H9 (cell line): ENCODE measurements around the gene KDM5B. TPM values are rescaled to one million over a fixed set of nuclear protein-coding genes. Genes with fewer than 3 reads are reported as not detected.

Source experiments
- DNase-seq: peaks from one replicate; pipeline ENCODE4 v3.0.0-alpha.2; 2017
- H2AFZ ChIP-seq: one replicate; pipeline ENCODE4 v1.6.1; 2013; ENCODE audit warnings: mild to moderate bottlenecking, low read length, control low read depth, moderate library complexity
- H2AK5ac ChIP-seq: 2 replicates; pipeline ENCODE4 v1.6.1; 2013; ENCODE audit warnings: low read length, control low read depth, mixed read lengths; ENCODE audit not compliant: insufficient read length
- H2BK120ac ChIP-seq: one replicate; pipeline ENCODE4 v1.6.1; 2013; ENCODE audit warnings: low read depth, mild to moderate bottlenecking, low read length, control low read depth, inconsistent platforms; ENCODE audit not compliant: poor library complexity, severe bottlenecking
- H2BK12ac ChIP-seq: 2 replicates; pipeline ENCODE4 v1.6.1; 2013; ENCODE audit warnings: low read length, control low read depth, mixed read lengths, low read depth; ENCODE audit not compliant: insufficient read length
- H2BK15ac ChIP-seq: 2 replicates; pipeline ENCODE4 v1.6.1; 2013; ENCODE audit warnings: low read depth, low read length, control low read depth
- H2BK20ac ChIP-seq: one replicate; pipeline ENCODE4 v1.6.1; 2013; ENCODE audit warnings: low read depth, mild to moderate bottlenecking, low read length, control low read depth, inconsistent platforms; ENCODE audit not compliant: poor library complexity, severe bottlenecking
- H2BK5ac ChIP-seq: 2 replicates; pipeline ENCODE4 v1.6.1; 2013; ENCODE audit warnings: low read length, control low read depth, mixed read lengths; ENCODE audit not compliant: insufficient read length
- H3K14ac ChIP-seq: 2 replicates; pipeline ENCODE4 v1.6.1; 2013; ENCODE audit warnings: low read length, control low read depth; ENCODE audit not compliant: insufficient read depth
- H3K18ac ChIP-seq: 2 replicates; pipeline ENCODE4 v1.6.1; 2013; ENCODE audit warnings: low read depth, mild to moderate bottlenecking, mixed read lengths, low read length, control low read depth; ENCODE audit not compliant: insufficient read length
- H3K23ac ChIP-seq: 2 replicates; pipeline ENCODE4 v1.6.1; 2013; ENCODE audit warnings: low read length, control low read depth, mixed read lengths, low read depth; ENCODE audit not compliant: insufficient read length
- H3K23me2 ChIP-seq: 2 replicates; pipeline ENCODE4 v1.6.1; 2013; ENCODE audit warnings: low read depth, mild to moderate bottlenecking, mixed read lengths, low read length, control low read depth; ENCODE audit not compliant: insufficient read length, poor library complexity, severe bottlenecking
- H3K27ac ChIP-seq: 2 replicates; pipeline ENCODE4 v1.5.1; 2013; ENCODE audit warnings: low read length, control low read depth, mixed read lengths, low read depth; ENCODE audit not compliant: insufficient read length
- H3K27me3 ChIP-seq: 2 replicates; pipeline ENCODE4 v1.6.1; 2013; ENCODE audit warnings: low read length, control low read depth, inconsistent platforms; ENCODE audit not compliant: insufficient read depth
- H3K4ac ChIP-seq: 2 replicates; pipeline ENCODE4 v1.6.1; 2013; ENCODE audit warnings: low read depth, mild to moderate bottlenecking, control low read depth, inconsistent platforms, low read length, moderate library complexity
- H3K4me1 ChIP-seq: 2 replicates; pipeline ENCODE4 v1.6.1; 2013; ENCODE audit warnings: low read length, control low read depth, inconsistent platforms; ENCODE audit not compliant: insufficient read depth
- H3K4me2 ChIP-seq: 2 replicates; pipeline ENCODE4 v1.6.1; 2013; ENCODE audit warnings: low read length, control low read depth, mixed read lengths; ENCODE audit not compliant: insufficient read length, insufficient read depth
- H3K56ac ChIP-seq: 2 replicates; pipeline ENCODE4 v1.6.1; 2013; ENCODE audit warnings: low read depth, mild to moderate bottlenecking, mixed read lengths, low read length, control low read depth; ENCODE audit not compliant: insufficient read length
- H3K79me1 ChIP-seq: 2 replicates; pipeline ENCODE4 v1.6.1; 2013; ENCODE audit warnings: low read depth, mild to moderate bottlenecking, moderate library complexity, low read length, control low read depth, inconsistent platforms; ENCODE audit not compliant: insufficient read depth, poor library complexity, severe bottlenecking
- H3K79me2 ChIP-seq: 2 replicates; pipeline ENCODE4 v1.6.1; 2013; ENCODE audit warnings: low read length, control low read depth, inconsistent platforms; ENCODE audit not compliant: insufficient read depth
- H3K9ac ChIP-seq: 2 replicates; pipeline ENCODE4 v1.6.1; 2013; ENCODE audit warnings: low read length, control low read depth, mixed read lengths; ENCODE audit not compliant: insufficient read length; ENCODE audit errors: extremely low read depth
- H3K9me3 ChIP-seq: one replicate; pipeline ENCODE4 v1.6.1; 2013; ENCODE audit warnings: low read depth, low read length, inconsistent platforms; ENCODE audit not compliant: control insufficient read depth
- H3T11ph ChIP-seq: one replicate; pipeline ENCODE4 v1.6.1; 2013; ENCODE audit warnings: mild to moderate bottlenecking, low read length, control low read depth, inconsistent platforms
- H4K20me1 ChIP-seq: one replicate; pipeline ENCODE4 v1.6.1; 2013; ENCODE audit not compliant: control insufficient read depth, insufficient read length, insufficient read depth
- H4K5ac ChIP-seq: 2 replicates; pipeline ENCODE4 v1.6.1; 2013; ENCODE audit warnings: low read depth, mild to moderate bottlenecking, mixed read lengths, low read length, control low read depth; ENCODE audit not compliant: insufficient read length
- H4K8ac ChIP-seq: replicated peaks from 2 replicates; pipeline ENCODE4 v1.6.1; 2013; ENCODE audit warnings: low read length, control low read depth, mixed read lengths, low read depth; ENCODE audit not compliant: insufficient read length
- H4K91ac ChIP-seq: 2 replicates; pipeline ENCODE4 v1.6.1; 2013; ENCODE audit warnings: low read depth, mild to moderate bottlenecking, moderate library complexity, mixed read lengths, low read length, control low read depth; ENCODE audit not compliant: insufficient read length
- H3K27ac Mint-ChIP-seq, 3 experiments: 2 replicates in 2 of 3; 3 replicates in 1 of 3; pipeline ENCODE4 v1.8.0; 2020 to 2021; ENCODE audit warnings: mixed read lengths in 3 of 3, mild to moderate bottlenecking in 1 of 3, moderate library complexity in 1 of 3
- H3K27me3 Mint-ChIP-seq: 2 replicates; pipeline ENCODE4 v1.8.0; 2021; ENCODE audit warnings: low read depth, mild to moderate bottlenecking, moderate library complexity, mixed read lengths
- H3K36me3 Mint-ChIP-seq, 3 experiments: 2 replicates in 2 of 3; 3 replicates in 1 of 3; pipeline ENCODE4 v1.8.0; 2020 to 2021; ENCODE audit warnings: low read depth in 3 of 3, mixed read lengths in 3 of 3; ENCODE audit not compliant: insufficient read depth in 1 of 3
- H3K4me1 Mint-ChIP-seq, 2 experiments: 2 replicates each; pipeline ENCODE4 v1.8.0; 2020; ENCODE audit warnings: mixed read lengths in 2 of 2
- H3K4me3 Mint-ChIP-seq, 2 experiments: 2 replicates in 1 of 2; 3 replicates in 1 of 2; pipeline ENCODE4 v1.8.0; 2020 to 2021; ENCODE audit warnings: mild to moderate bottlenecking in 2 of 2, mixed read lengths in 2 of 2, moderate library complexity in 1 of 2
- H3K9me3 Mint-ChIP-seq, 2 experiments: 2 replicates in 1 of 2; 3 replicates in 1 of 2; pipeline ENCODE4 v1.8.0; 2020; ENCODE audit warnings: mild to moderate bottlenecking in 2 of 2, mixed read lengths in 2 of 2, moderate library complexity in 1 of 2
- CTCF ChIP-seq: fragments of 200-600 bp; sonication (generic); conservative IDR thresholded peaks from 3 replicates; pipeline ENCODE4 v1.8.0; 2021; ENCODE audit warnings: antibody characterized with exemption, mild to moderate bottlenecking
- WGBS: extraction: QIAGEN DNeasy Blood & Tissue Kit; methylation state at CpG from one replicate; pipeline ENCODE4 v1.1.7; 2013; ENCODE audit warnings: missing lambda C conversion rate, low lambda C conversion rate, mixed read lengths; ENCODE audit not compliant: insufficient read length; ENCODE audit errors: extremely low coverage; 5-methylcytosine and 5-hydroxymethylcytosine counted together
- total RNA-seq: library from RNA; stranded (reverse); gene quantifications from 2 replicates; pipeline ENCODE4 v1.2.1, GENCODE V29; 2021

KDM5B gene
- total RNA-seq, 1 experiment from 2014 or later, result 210 TPM

- H3K9ac ChIP-seq, result no peak overlapping the region
- no peaks in the 10 kb centered on the region for H3K27me3 ChIP-seq
- no peaks in the 10 kb centered on the region for H3K79me2 ChIP-seq
- H3K56ac ChIP-seq, result no peak overlapping the region
- H3K9me3 ChIP-seq, result no peaks in the 10 kb centered on the region
- WGBS, result no CpG with 5 or more reads among the region's 5 CpGs
- no peaks in the 10 kb centered on the region for H3K9me3 Mint-ChIP-seq
- no peak overlapping the region for H3K27ac ChIP-seq
- no peak for TF ChIP-seq CTCF
- H3T11ph ChIP-seq, result no peak overlapping the region
- H4K91ac ChIP-seq, result no peak overlapping the region
- no peaks in the 10 kb centered on the region for H4K20me1 ChIP-seq
- no peak overlapping the region for H2BK12ac ChIP-seq
- H3K4me1 ChIP-seq, result no peaks in the 10 kb centered on the region
- no peak overlapping the region for H2AK5ac ChIP-seq
- H3K79me1 ChIP-seq, result no peaks in the 10 kb centered on the region
- H3K4me2 ChIP-seq, result no peak overlapping the region
- DNase-seq, result no peak
- no peak overlapping the region for H3K4ac ChIP-seq
- peaks cover 2 to 11% of the 10 kb centered on the region in 2 experiments; a peak in 3 of 4 replicates for H3K4me1 Mint-ChIP-seq
- H3K18ac ChIP-seq, result no peak overlapping the region
- H3K27ac Mint-ChIP-seq, result no peak overlapping the region
- H2AFZ ChIP-seq, result no peak overlapping the region
- H2BK20ac ChIP-seq, result no peak overlapping the region
- H2BK120ac ChIP-seq, result no peak overlapping the region
- H2BK15ac ChIP-seq, result no peak overlapping the region
- no peaks in the 10 kb centered on the region for H3K23me2 ChIP-seq
- H3K27me3 Mint-ChIP-seq, result peaks cover 36% of the 10 kb centered on the region
- H3K36me3 Mint-ChIP-seq, result no peaks in the 10 kb centered on the region
- no peak overlapping the region; a peak in 1 of 5 replicates for H3K4me3 Mint-ChIP-seq
- no peak overlapping the region for H2BK5ac ChIP-seq
- H4K8ac ChIP-seq, result no peak overlapping the region
- no peak overlapping the region for H4K5ac ChIP-seq
- H3K23ac ChIP-seq, result no peak overlapping the region
- no peak overlapping the region for H3K14ac ChIP-seq
Measured at GRCh38 chr1:202694314-202694713, 113.9 kb downstream of the KDM5B start.
